HG03135 (cell line): ENCODE measurements around the gene RAB7A.
A peak's percentile ranks its signal among the peaks of the same experiment; 100 is the strongest.
"Not testable (repeated sequence)": the region's sequence is repeated elsewhere in the genome, so short reads cannot be mapped to it uniquely, and the experiment has no call there.

Experiments used
- ATAC-seq: cut with Tn5 transposase; IDR thresholded peaks from one replicate; pipeline ENCODE4 v1.9.1; 2021; ENCODE audit warnings: mild to moderate bottlenecking, moderate library complexity; ENCODE audit not compliant: unreplicated experiment

The RAB7A gene

DNA sequence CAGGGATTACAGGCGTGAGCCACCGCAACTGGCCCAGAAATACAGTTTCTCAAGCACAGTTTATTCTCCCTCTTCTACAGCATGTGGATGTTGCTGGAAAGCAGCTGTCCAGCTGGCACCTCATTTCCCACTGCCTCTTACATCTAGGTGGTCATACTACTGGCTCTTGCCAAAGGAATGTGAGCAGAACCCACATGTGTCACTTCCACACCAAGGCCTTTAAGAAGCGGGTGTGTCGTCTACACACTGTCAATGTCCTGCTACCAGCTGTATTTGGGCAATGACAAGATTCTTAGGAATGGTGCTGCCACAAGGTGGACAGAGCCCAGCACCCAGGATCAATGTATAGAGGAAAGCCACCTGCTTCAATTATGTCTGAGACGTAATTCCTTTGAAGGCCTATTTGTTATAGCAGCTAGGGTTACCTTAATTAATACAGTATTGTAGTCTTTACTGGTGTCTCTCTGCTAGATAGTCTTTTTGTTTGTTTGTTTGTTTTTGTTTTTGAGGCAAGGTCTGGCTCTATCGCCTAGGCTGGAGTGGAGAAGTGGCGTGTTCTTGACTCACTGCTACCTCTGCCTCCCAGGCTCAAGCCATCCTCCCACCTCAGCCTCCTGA lies 15.1 kb upstream of the RAB7A start:
- ATAC-seq: no peak

DNA sequence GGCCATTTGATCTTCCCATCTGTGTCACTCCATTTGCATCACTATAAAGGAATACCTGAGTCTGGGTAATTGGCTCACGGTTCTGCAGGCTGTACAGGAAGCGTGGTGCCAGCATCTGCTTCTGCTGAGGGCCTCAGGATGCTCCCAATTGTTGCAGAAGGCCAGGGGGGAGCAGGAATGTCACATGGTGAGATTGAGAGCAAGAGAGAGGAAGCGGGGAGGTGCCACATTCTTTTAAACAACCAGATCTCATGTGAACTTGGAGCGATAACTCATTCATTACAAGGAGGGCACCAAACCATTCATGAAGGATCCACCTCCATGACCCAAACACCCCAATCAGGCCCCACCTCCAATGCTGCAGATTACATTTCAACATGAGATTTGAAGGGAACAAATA lies 13.1 kb upstream of the RAB7A start:
- ATAC-seq: no peak

DNA sequence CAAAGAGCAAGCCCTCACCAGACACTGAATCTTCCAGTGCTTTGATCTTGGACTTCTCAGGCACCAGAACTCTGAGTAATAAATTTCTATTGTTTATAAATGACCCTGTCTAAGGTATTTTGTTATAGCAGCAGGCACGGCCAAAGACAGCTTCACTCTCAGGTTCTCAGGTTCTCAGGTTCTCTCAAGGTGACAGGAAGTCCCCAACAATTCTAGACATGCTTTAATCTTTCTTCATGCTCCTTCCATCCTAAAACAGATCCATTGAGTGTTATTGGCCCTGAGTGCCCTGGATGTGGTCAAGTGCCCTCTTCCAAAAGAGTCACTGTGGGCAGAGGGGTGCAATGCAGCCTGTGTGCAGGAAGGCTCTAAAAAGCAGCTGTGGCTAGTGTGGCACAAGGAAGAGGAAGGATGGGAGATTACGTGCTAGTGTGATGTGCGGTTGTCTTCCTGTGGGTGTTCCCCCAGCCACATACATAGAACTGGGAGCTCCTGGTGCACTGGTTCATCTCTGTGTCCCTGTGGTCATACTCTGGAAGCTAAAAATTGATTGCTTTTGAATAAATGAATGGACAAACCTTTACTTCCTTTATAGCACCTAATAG lies 11.0 kb upstream of the RAB7A start:
- ATAC-seq: no peak

DNA sequence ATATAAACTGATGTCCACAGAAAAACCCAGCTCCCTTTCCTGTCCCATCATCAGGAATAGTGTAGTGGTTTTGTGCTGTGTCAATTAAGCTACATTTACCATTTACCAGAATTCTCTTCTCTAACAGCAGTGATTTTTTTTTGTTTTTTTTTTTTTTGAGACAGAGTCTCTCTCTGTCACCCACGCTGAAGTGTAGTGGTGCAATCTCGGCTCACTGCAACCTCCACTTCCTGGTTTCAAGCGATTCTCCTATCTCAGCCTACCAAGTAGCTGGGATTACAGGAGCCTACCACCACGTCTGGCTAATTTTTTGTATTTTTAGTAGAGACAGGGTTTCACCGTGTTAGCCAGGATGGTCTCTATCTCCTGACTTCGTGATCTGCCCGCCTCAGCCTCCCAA lies 7.1 kb upstream of the RAB7A start:
- ATAC-seq: not testable (repeated sequence)

DNA sequence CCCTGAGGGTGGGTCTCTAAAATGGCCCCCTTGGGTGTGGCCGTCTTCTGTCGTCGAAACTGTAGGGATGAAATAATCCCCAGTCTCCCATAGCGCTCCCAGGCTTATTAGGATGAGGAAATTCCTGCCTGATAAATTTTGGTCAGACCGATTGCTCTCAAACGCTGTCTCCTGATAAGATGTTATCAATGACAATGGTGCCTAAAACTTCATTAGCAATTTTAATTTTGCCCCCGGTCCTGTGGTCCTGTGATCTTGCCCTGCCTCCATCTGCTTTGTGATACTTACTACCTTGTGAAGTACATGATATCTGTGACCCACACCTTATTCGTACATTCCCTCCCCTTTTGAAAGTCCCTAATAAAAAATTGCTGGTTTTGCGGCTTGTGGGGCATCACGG lies 5.1 kb upstream of the RAB7A start:
- no peak for ATAC-seq

DNA sequence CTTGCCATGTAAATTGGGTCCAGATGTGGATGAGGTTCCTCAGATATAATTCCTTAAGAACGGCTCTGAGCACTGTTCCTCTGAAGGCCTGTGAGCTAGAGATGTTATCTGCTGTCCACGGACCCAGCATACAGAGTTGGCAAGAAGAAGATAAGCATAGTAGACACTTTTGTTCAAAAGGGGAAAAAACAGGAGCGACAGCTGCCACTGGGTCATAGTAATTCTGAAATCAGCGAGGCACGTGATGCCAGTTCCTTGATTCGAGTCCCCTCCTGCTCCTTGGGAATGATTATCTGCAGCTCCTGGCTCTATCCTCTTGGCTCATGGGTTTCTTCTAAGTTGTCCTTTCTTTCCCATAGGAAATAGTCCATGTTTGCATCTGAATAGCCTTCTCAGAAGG lies 2.5 kb upstream of the RAB7A start:
- no peak for ATAC-seq

DNA sequence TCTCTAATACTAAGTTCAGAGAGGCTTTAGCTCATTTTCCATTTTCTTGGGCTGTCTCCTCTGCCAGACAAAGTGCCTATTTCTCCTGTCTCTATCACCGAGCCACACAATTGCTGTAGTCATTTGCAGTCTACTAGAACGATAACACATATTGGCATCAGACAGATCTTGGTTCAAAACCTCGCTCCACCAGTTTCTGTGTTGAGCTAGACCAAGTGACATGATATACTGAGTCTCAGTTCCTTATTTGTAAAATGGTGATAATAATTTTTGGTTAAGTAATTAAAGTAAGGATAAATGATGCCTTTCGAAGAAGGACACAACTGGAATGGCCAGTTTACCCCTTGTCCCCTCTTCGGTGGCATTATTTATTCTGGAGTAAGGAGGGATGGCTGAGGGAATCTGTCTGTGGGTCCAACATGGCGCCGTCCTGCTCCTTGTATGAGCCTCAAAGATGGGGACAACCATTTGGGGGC lies 398 bp upstream of the RAB7A start:
- peak; percentile 30 for ATAC-seq

DNA sequence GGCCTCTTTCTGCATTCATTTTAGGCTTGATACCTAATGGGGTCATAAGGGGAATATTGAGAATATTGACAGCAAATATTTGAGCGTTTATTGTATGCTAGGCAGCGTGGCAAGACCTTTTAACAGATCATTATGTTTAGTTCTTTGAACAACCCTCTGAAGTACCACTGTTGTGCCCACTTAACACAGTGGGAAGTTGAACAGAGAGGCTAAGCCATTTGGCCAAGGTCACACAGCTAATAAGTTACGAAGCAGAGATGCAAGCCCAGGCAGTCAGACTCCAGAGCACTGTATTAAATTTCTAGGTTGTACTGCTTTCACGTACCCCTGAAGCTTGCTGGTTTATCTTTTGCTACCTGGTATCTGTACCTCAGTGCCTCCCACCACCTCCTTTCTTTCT lies 1.1 kb downstream of the RAB7A start:
- no peak for ATAC-seq

DNA sequence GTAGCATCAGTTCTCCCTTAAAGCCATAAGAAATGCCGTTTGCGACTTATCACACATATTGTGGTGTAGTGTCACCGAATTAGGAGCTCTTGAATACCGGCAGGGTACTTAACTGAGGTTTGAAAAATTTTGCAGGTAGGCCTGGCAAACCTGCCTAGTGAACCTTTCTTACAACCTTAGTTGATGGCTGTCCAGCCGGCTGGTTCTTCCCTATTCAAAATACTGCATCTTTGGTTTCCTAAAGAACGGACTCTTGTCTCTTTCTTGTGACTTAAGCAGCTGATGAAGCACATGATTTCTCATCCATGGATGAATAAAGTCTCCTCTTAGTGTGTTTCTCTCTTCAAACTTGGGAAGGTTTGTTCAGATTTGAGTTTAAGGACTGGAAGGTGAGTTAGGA lies 1.5 kb downstream of the RAB7A start:
- no peak for ATAC-seq

DNA sequence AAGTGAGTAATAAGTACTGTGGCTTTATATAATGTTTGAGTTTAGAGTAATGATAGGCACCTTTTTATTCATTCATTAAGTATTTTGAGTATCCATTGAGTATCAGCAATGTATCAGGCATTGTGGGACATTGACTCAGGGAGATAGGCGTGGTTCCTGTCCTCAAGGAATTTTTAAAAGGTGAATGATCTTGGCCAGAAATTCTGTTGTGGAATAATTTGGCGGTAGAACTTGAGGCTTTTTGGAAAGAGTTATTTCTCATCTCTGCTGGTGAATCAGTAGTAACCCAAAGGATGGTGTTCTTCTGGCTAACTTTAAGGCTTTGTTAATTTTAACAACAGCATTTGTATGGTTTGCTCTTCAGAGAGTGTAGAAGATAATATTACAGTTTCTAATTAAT lies 2.0 kb downstream of the RAB7A start:
- ATAC-seq: no peak

DNA sequence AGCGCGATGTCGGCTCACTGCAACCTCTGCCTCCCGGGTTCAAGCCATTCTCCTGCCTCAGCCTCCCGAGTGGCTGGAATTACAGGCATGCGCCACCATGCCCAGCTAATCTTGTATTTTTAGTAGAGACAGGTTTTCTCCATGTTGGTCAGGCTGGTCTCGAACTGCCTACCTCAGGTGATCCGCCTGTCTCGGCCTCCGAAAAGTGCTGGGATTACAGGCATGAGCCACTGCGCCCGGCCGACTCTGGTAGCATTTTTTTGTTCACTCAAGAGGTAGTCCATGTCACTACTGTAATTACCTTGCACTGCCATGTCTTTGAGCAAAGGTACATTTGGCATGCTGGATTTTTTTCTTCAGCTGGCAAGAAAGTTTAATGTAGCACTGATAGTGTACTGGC lies 2.5 kb downstream of the RAB7A start:
- not testable (repeated sequence) for ATAC-seq

DNA sequence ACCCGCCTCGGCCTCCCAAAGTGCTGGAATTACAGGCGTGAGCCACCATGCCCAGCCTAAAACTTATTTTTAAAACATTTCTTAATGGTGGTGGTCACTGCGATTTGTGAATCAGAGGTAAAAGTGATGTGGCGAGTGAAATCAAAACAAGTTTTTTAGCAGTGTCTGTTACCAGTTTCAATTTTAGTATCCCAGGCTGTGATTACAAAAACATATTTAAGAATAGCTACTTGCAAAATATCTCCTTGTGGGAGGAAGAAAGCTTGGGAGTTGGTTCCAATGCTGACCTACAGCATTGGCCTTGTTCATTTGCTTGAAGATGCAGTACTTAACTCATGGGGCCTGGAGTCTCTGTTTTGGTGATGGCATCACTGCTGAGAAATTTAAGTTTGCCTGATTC lies 4.5 kb downstream of the RAB7A start:
- ATAC-seq: no peak

DNA sequence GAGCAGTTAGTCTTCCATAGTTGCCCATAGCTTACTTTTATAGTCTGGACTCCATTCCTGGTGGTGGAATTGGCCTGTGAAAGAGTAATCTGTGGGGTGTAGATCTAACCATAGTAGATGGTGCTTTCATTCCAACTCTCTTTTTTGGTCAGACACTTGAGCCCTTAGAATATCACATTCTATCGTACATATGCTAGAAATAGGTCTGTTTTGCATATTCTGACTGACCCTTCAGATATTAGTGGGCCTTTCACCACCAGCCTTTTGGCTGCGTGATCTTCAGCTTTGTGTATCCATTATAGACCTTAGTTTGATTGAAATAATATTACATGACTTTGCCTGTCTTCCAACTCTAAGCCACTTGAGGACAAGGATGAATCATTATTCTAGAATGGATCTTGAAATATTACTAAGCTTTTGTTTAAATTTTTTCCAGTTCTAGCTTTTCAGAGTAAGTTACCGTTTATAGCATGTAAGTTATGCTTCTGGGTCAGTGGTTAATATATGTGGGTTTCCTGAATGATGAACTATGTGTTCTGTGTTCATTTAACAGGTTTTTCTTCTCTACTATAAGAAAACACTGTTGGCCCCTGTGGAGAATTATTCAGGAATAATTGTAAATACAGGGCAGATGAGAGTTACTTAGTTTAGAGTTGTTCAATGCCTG lies 8.7 kb downstream of the RAB7A start:
- peak; percentile 64 for ATAC-seq

DNA sequence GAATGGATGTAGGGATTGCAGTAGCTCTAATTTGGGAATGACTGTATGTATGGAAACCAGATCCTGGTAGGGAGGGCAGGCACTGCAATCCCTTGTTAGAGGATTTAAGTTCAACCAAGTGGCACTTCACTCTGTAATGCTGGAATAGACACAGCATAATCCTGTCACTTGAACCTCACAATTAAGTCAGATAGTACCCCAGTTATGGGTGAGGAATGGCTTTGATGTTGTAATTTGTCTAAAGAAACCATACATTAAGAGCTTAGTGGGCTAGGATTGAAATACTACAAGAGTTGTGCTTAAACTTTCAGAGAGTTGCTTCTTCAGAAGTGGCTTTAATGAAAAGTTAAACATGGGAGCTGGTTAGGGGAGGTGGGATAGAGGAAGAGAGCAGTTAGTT lies 9.3 kb downstream of the RAB7A start:
- ATAC-seq: no peak

DNA sequence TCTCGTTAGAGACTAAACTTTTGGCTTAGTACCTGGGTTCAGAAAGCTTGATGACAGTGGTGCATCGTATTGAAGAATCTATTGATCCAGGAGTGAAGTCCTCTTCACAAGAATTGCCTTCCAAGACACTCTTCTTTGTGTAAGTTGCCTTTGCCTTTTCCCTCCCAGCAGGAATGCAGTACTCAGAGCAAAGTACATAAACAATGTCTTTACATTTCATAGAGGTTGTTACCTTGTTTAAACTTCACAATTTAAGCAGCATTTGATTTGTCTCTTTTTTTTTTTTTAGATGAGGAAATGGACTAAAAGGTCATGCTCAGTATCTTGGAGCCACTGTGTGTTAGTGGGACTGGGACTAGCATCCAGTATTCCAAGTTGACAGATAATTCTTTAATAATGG lies 9.9 kb downstream of the RAB7A start:
- no peak for ATAC-seq

DNA sequence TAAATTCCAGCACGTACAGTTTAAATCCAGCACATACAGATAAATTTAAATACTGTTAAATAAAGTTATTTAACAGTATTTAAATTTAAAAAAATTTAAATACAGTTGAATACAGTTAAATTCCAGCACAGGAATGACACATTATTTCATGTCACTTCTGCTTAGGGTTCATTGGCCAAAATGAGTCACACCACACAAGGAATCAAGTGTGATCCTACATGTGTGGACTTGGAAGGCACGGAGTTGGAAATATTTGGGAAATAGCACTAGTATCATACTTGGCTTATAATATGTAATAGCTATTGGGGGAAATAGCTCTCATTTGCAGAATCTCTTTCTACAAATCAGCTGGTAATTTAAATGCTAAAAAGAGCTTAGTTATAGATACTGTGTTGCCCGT lies 10.6 kb downstream of the RAB7A start:
- ATAC-seq: no peak

DNA sequence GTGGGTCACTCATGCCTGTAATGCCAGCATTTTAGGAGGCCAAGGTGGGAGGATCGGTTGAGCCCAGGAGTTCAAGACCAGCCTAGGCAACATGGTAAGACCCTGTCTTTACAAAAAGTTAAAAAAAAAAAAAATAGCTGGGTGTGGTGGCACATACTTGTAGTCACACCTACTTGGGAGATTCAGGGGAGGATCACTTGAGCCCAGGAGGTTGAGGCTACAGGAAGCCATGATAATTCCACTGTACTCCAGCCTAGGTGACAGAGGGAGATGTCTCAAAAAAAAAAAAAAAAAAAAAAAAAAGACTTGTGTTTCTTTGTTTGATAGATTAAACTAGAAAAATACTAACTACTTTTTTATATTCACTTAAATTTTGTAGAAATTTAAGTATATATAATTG lies 14.6 kb downstream of the RAB7A start:
- no peak for ATAC-seq

DNA sequence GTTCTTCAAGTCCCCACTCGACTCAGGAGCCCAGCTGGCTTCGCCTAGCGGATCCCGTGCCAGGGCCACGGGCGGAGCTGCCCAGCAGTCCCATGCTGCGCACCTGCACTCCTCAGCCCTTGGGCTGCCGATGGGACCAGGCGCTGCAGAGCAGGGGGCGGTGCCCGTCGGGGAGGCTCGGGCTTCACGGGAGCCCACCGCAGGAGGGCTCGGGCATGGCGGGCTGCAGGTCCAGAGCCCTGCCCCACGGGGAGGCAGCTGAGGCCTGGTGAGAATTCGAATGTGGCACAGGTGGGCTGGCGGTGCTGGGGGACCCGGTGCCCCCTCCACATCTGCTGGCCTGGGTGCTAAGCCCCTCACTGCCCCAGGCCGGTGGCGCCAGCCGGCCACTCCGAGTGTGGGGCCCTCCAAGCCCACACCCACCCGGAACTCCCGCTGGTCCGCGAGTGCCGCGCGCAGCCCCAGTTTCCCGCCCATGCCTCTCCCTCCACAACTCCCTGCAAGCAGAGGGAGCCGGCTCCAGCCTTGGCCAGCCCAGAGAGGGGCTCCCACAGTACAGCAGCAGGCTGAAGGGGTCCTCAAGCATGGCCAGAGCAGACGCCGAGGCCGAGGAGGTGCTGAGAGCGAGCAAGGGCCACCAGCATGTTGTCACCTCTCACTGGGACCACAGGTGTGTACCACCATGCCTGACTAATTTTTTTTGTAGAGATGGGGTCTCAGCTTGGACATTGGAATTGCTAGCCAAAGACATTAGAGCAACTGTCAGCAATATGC lies 17.0 kb downstream of the RAB7A start:
- ATAC-seq: no peak

DNA sequence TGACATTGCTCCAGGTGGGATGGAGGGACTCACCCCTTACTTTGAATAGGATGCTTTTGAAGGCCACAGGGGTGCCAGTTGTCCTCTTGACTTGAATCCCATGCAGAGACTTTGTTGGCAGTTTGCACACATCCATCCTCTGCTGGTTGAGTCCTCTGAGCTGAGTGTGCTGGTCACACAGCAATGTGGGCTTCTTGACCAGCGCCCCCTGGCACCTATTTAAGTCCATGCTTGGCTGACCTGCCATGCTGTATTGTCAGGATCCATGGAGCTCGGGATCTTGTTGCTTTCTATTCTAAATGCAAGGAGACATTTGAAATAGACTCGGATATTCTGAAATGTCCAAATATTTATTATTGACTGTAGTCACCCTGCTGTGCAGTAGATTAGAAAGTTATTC lies 19.8 kb downstream of the RAB7A start:
- ATAC-seq: no peak

DNA sequence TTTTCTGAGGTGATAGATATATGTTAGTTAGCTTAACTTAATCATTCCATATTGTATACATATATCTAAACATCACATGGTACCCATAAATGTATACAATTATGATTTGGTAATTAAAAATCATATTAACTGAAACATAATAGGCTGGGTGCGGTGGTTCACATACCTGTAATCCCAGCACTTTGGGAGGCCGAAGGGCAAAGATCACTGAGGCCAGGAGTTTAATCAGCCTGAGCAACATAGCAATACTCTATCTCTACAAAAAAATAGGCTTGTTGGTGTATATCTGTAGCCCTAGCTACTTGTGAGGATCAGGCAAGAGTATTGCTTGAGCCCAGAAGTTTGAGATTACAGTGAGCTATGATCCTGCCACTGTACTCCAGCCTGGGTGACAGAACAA lies 20.9 kb downstream of the RAB7A start:
- ATAC-seq: no peak

DNA sequence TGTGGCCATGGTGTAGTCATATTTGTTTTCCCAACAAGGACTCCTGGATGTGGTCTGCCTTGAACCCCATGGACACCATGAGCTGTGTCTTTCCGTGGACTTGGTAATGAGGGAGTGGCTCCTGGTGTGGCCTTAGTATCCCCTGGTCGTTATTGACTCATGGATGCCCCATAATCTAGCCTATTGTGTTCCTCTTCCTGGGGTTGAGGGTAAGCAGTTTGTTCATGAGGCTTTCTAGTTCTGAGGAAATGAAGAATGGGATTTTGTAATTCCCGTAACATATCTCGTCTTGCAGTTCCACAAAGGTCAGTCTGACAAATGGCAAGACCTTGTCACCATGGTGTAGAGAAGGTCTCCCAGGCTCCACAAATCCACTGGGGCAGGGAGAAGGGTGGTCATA lies 22.6 kb downstream of the RAB7A start:
- no peak for ATAC-seq

DNA sequence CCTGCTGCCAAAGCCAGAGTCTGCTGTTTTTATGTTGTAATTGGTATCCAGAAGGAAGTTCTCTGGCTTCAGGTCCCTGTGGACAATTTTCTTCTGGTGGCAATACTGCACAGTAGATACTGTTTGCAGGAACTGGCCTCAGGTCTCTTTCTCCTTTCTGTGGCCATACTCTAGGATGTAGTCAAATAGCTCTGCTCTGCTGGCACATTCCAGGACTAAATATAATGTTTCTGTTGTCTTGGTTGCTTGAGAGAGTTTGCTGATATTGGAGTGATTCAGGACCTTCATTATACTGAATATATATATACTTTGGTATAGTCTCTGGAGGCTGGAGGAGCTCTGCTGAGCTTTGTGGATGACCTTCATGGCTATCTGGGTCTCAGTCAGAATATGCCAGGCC lies 23.1 kb downstream of the RAB7A start:
- no peak for ATAC-seq
